Measurements from ENCODE around the gene CACNA1I.

The CACNA1I gene

GRCh38 chr22:39685336-39686177, 115.0 kb downstream of the CACNA1I start:
- DNase-seq (ENCODE audit: low read depth): no peak
- TF ChIP-seq CTCF (IDR thresholded peaks at IDR 0.05; ENCODE audit: low read depth, low read length, missing control alignments): no peak
- in situ Hi-C loops (cut with HindIII; ENCODE audit: low sequenced_read_pairs): no loop called here
- H3K4me3 ChIP-seq (ENCODE audit: low read depth, low read length): no peak overlapping the region

- in situ Hi-C loops (cut with HindIII; ENCODE audit: low sequenced_read_pairs): no loop called here
- TF ChIP-seq CTCF (IDR thresholded peaks at IDR 0.05; ENCODE audit: low read depth, low read length, missing control alignments): no peak
- DNase-seq (ENCODE audit: low read depth): no peak
- H3K4me3 ChIP-seq (ENCODE audit: low read depth, low read length): no peak overlapping the region
Measured at GRCh38 chr22:39686178-39686620, 115.6 kb downstream of the CACNA1I start.

- no peak for DNase-seq (ENCODE audit: low read depth)
- in situ Hi-C loops (cut with HindIII; ENCODE audit: low sequenced_read_pairs): no loop called here
- H3K4me3 ChIP-seq (ENCODE audit: low read depth, low read length): no peak overlapping the region
- TF ChIP-seq CTCF (IDR thresholded peaks at IDR 0.05; ENCODE audit: low read depth, low read length, missing control alignments): no peak
Measured at GRCh38 chr22:39686776-39687525, 116.4 kb downstream of the CACNA1I start.

- in situ Hi-C loops (cut with HindIII; ENCODE audit: low sequenced_read_pairs): no loop called here
- no peak overlapping the region for H3K4me3 ChIP-seq (ENCODE audit: low read depth, low read length)
- DNase-seq (ENCODE audit: low read depth): no peak
- no peak for TF ChIP-seq CTCF (IDR thresholded peaks at IDR 0.05; ENCODE audit: low read depth, low read length, missing control alignments)
Measured at GRCh38 chr22:39688186-39688785, 117.7 kb downstream of the CACNA1I start.

GRCh38 chr22:39689421-39689820, 118.9 kb downstream of the CACNA1I start:
- no peak for DNase-seq (ENCODE audit: low read depth)
- H3K4me3 ChIP-seq (ENCODE audit: low read depth, low read length): no peak overlapping the region
- in situ Hi-C loops (cut with HindIII; ENCODE audit: low sequenced_read_pairs): no loop called here
- TF ChIP-seq CTCF (IDR thresholded peaks at IDR 0.05; ENCODE audit: low read depth, low read length, missing control alignments): no peak

- DNase-seq (ENCODE audit: low read depth): no peak
- in situ Hi-C loops (cut with HindIII; ENCODE audit: low sequenced_read_pairs): no loop called here
- H3K4me3 ChIP-seq (ENCODE audit: low read depth, low read length): no peak overlapping the region
- no peak for TF ChIP-seq CTCF (IDR thresholded peaks at IDR 0.05; ENCODE audit: low read depth, low read length, missing control alignments)
Measured at GRCh38 chr22:39690881-39691605, 120.5 kb downstream of the CACNA1I start.

Measured in astrocyte of the cerebellum (primary cell).